Measurements from ENCODE around the gene RUNX2. TPM values are rescaled to one million over a fixed set of nuclear protein-coding genes. Genes with fewer than 3 reads are reported as not detected.

The RUNX2 gene
- total RNA-seq, 1 donor from 2014 or later: 0.09 TPM

- H3K4me3 ChIP-seq: no peak overlapping the region
- H3F3A ChIP-seq (ENCODE audit: low read depth): no peaks in the 10 kb centered on the region
- H3K4me1 ChIP-seq: peaks cover 7% of the 10 kb centered on the region
- H3K36me3 Mint-ChIP-seq: peaks cover 9% of the 10 kb centered on the region
- no peak overlapping the region for H3K27ac Mint-ChIP-seq
- no peaks in the 10 kb centered on the region for H3K36me3 ChIP-seq
- H3K27ac ChIP-seq: no peak overlapping the region
- no peaks in the 10 kb centered on the region for H3K27me3 ChIP-seq
- no peak overlapping the region for H3K9ac ChIP-seq
- no peak overlapping the region for H3K4me3 Mint-ChIP-seq
- TF ChIP-seq CTCF (IDR thresholded peaks at IDR 0.05) (no peak), EZH2 (IDR thresholded peaks at IDR 0.05) (no peak), EZH2phosphoT487 (IDR thresholded peaks at IDR 0.05) (no peak)
- peaks cover 19% of the 10 kb centered on the region for H3K9me3 Mint-ChIP-seq
- H3K9me3 ChIP-seq (ENCODE audit: low read depth): peaks cover 3% of the 10 kb centered on the region
- no peak for DNase-seq (ENCODE audit: low spot score)
- H3K4me1 Mint-ChIP-seq: no peaks in the 10 kb centered on the region
- peaks cover 6% of the 10 kb centered on the region for H3K27me3 Mint-ChIP-seq (ENCODE audit: insufficient read depth, low read depth)
- no peaks in the 10 kb centered on the region for H3K79me2 ChIP-seq (ENCODE audit: low read depth)
- no peak overlapping the region for H2AFZ ChIP-seq (replicated peaks)
- no peak overlapping the region for H3K4me2 ChIP-seq
- H4K20me1 ChIP-seq (ENCODE audit: low read depth): no peaks in the 10 kb centered on the region
Observed at GRCh38 chr6:45302832-45303231, 25.3 kb upstream of the RUNX2 start.

- TF ChIP-seq EZH2 (IDR thresholded peaks at IDR 0.05) (no peak), EZH2phosphoT487 (IDR thresholded peaks at IDR 0.05) (no peak), CTCF (IDR thresholded peaks at IDR 0.05) (no peak)
- peaks cover 8% of the 10 kb centered on the region for H3K27me3 Mint-ChIP-seq (ENCODE audit: insufficient read depth, low read depth)
- no peak overlapping the region for H3K4me3 Mint-ChIP-seq
- Histone ChIP-seq H3F3A (ENCODE audit: low read depth) (no peaks in the 10 kb centered on the region), H3K27ac (no peak overlapping the region), H3K36me3 (no peaks in the 10 kb centered on the region), H4K20me1 (ENCODE audit: low read depth) (no peaks in the 10 kb centered on the region), H3K4me3 (no peak overlapping the region), H3K4me1 (peaks cover 7% of the 10 kb centered on the region), H3K27me3 (no peaks in the 10 kb centered on the region), H3K9me3 (ENCODE audit: low read depth) (peaks cover 11% of the 10 kb centered on the region), H2AFZ (replicated peaks) (no peak overlapping the region), H3K9ac (no peak overlapping the region), H3K4me2 (no peak overlapping the region), H3K79me2 (ENCODE audit: low read depth) (no peaks in the 10 kb centered on the region)
- H3K27ac Mint-ChIP-seq: no peak overlapping the region
- H3K9me3 Mint-ChIP-seq: peaks cover 28% of the 10 kb centered on the region
- peaks cover 16% of the 10 kb centered on the region for H3K36me3 Mint-ChIP-seq
- H3K4me1 Mint-ChIP-seq: no peaks in the 10 kb centered on the region
- no peak for DNase-seq (ENCODE audit: low spot score)
Observed at GRCh38 chr6:45305546-45305945, 22.6 kb upstream of the RUNX2 start.

GRCh38 chr6:45310118-45310788 lies 17.9 kb upstream of the RUNX2 start:
- H3K27ac Mint-ChIP-seq: no peak overlapping the region
- no peaks in the 10 kb centered on the region for H3K27me3 ChIP-seq
- no peak overlapping the region for H3K4me2 ChIP-seq
- peaks cover 11% of the 10 kb centered on the region for H3K9me3 ChIP-seq (ENCODE audit: low read depth)
- no peaks in the 10 kb centered on the region for H3K4me1 ChIP-seq
- H3K79me2 ChIP-seq (ENCODE audit: low read depth): peaks cover 4% of the 10 kb centered on the region
- H3K9ac ChIP-seq: no peak overlapping the region
- H3F3A ChIP-seq (ENCODE audit: low read depth): no peaks in the 10 kb centered on the region
- no peak for DNase-seq (ENCODE audit: low spot score)
- H3K9me3 Mint-ChIP-seq: peaks cover 32% of the 10 kb centered on the region
- no peaks in the 10 kb centered on the region for H3K4me1 Mint-ChIP-seq
- no peak overlapping the region for H3K4me3 ChIP-seq
- H3K27ac ChIP-seq: no peak overlapping the region
- no peak overlapping the region for H2AFZ ChIP-seq (replicated peaks)
- peaks cover 8% of the 10 kb centered on the region for H3K27me3 Mint-ChIP-seq (ENCODE audit: insufficient read depth, low read depth)
- no peaks in the 10 kb centered on the region for H4K20me1 ChIP-seq (ENCODE audit: low read depth)
- no peak overlapping the region for H3K4me3 Mint-ChIP-seq
- H3K36me3 Mint-ChIP-seq: peaks cover 26% of the 10 kb centered on the region
- TF ChIP-seq EZH2phosphoT487 (IDR thresholded peaks at IDR 0.05) (no peak), EZH2 (IDR thresholded peaks at IDR 0.05) (no peak), CTCF (IDR thresholded peaks at IDR 0.05) (no peak)
- no peaks in the 10 kb centered on the region for H3K36me3 ChIP-seq
